HG03378 (cell line): Measurements from ENCODE around the gene PKIG.

Experiments used
- ATAC-seq: cut with Tn5 transposase; IDR thresholded peaks from one replicate; pipeline ENCODE4 v1.9.1; 2021; ENCODE audit warnings: mild to moderate bottlenecking, moderate library complexity; ENCODE audit not compliant: unreplicated experiment

Gene PKIG

DNA sequence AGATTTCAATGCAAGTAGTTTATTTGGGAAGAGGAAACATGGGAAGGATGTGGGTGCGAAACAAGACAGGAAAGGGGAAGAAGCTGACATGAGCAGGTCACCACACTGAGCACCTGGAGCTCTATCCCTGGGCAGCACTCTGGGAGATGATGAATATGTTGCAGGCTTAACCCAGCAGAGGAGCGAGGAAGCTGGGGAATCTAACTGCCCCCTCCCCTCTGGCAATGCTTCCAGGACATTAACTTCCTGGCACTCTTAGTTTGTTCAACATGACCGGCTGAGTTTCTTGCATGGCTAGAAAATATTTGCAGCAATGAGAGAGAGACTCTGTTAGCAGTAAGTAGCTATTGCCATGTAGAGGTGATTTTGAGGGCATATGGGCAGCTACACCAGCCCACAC, 74.1 kb downstream of the PKIG start:
- no peak for ATAC-seq

- no peak for ATAC-seq
Observed at GRCh38 chr20:44657875-44658274, 75.5 kb downstream of the PKIG start.

DNA sequence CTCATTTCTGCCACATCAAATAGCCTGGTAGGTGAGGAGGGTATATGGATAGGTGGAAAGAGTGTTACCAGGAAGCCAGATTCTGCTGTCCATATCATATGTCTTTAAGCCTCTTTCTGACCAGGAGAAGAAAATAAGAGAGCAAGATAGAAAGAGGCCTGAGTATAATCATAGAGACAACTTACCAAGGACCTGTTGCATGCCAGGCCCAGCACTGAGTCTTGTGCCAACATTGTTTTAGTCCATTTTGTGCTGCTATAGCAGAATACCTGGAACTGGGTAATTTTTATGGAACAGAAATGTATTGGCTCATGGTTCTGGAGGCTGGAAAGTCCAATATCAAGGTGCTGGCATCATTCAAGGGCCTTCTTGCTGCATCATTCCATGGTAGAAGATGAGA, 76.4 kb downstream of the PKIG start:
- ATAC-seq, result no peak

DNA sequence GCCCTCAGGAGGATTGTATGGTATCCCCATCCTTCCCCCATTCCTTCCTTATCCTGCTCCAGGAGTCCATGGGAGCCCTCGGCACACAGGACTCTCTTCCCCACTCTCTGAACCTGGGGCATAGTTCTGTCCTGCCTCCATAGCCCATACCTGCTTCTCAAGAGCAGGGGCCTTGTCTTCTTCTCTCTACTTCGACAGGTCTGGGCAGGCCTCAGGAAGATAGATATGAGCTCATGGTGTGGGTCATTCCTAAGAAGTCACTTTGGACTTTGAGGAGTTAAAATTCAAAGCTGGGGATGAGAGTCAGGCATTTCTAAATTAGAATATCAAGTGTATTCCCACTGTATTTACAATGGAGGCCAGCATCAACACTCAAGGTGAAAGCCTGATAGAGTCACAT, 77.6 kb downstream of the PKIG start:
- ATAC-seq, result no peak

DNA sequence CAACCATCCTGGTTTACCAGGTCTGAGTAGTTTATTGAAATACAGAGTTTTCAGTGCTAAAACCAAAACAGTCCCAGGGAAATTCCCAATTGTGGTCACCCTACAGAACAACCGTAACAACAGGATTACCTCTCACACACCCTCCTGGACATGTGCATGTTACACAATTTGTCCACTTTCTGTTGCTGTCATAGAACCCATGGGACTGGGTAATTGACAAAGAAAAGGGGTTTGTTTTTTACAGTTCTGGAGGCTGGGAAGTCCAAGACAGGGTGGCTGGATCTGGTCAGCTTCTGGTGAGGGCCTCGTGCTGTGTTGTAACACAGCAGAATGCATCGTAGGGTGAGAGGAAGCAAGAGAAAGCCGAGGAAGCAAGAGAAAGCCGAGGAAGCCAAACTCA, 78.2 kb downstream of the PKIG start:
- no peak for ATAC-seq

GRCh38 chr20:44662261-44662660, 79.9 kb downstream of the PKIG start:
- no peak for ATAC-seq

DNA sequence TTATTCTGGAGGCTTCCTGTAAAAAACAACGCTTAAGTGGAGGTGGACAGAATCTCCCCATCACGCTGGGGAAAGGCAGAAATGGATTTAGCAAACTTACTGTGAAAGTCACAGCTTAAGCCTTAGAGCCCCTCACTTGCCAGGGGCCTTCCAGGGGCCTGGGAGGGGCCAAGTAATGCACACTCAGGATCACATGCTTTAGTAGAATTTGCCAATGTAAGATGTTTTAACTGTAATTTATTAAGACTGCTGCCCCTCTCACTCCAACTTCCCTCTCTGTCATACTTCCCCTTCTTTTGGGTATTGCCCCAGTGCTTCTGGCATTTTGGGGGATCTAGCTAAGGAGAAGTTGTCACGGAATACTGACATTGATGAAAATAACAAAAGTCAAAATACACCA, 81.8 kb downstream of the PKIG start:
- ATAC-seq, result no peak

DNA sequence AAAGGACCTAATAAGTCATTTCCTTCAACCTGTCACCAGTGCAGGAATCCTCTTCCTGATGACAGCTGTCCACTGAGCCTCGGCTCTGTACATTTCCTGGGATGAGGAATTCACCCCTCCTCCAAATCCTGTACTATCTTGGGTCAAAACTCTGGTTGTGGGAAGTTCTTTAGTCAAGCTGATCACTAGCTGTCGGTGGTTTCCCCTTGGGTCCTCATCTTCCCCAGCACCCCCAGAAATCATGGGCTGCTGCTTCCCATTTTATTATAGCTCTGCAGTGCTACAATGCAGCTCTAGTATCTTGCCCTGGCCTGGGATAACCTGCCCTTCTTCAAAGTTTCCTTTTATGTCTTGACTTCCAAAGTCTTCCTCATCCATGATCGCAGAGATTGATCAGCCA, 83.7 kb downstream of the PKIG start:
- no peak for ATAC-seq
